HEK293T (cell line): ENCODE data around the gene DLG2.

Experiments used
- ARNT ChIP-seq: fragments of 450-650 bp; IDR thresholded peaks from 2 replicates; pipeline ENCODE4 v1.6.1; 2017; ENCODE audit warnings: mild to moderate bottlenecking
- ELF4 ChIP-seq: fragments of 450-650 bp; IDR thresholded peaks from 2 replicates; pipeline ENCODE4 v1.6.1; 2017; ENCODE audit warnings: antibody characterized with exemption
- FOXA1 ChIP-seq: fragments of 450-650 bp; IDR thresholded peaks from 2 replicates; pipeline ENCODE4 v1.6.1; 2016; ENCODE audit warnings: mild to moderate bottlenecking
- FOXK2 ChIP-seq: fragments of 450-650 bp; IDR thresholded peaks from 2 replicates; pipeline ENCODE4 v1.6.1; 2016; ENCODE audit warnings: mild to moderate bottlenecking
- FOXM1 ChIP-seq: fragments of 450-650 bp; IDR thresholded peaks from 2 replicates; pipeline ENCODE4 v1.6.1; 2017; ENCODE audit warnings: mild to moderate bottlenecking, borderline replicate concordance
- HDGF ChIP-seq: fragments of 450-650 bp; IDR thresholded peaks from 2 replicates; pipeline ENCODE4 v1.6.1; 2017; ENCODE audit warnings: antibody characterized with exemption, borderline replicate concordance
- NFRKB ChIP-seq: fragments of 450-650 bp; IDR thresholded peaks from 2 replicates; pipeline ENCODE4 v1.6.1; 2016; ENCODE audit warnings: mild to moderate bottlenecking, moderate library complexity
- SP1 ChIP-seq: fragments of 450-650 bp; IDR thresholded peaks from 2 replicates; pipeline ENCODE4 v1.6.1; 2017
- SUZ12 ChIP-seq: fragments of 450-650 bp; IDR thresholded peaks from 2 replicates; pipeline ENCODE4 v1.6.1; 2016; ENCODE audit warnings: mild to moderate bottlenecking
- TF ChIP-seq, protein P1 (sequence below): fragments of 450-650 bp; IDR thresholded peaks from 2 replicates; pipeline ENCODE4 v1.6.1; 2016

DNA sequence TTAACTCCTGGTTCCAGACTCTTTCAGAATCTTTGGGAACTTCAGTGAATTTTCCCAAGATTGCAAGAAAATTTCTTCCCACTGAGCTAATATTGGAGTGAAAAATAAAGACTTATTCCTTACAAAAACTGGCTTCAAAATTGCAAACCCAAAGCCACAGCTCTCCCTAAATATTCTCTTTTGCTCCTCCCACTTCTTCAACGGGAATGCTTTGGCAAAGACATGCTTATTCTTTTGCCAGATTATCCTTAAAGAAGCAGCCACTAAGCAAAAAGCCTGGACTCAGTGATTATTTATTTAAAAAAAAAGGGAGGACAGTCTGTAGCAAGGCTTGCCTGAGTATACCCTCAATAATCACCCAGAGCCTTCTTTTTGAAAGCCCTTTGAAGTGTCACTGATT, 1438.6 kb downstream of the DLG2 start:
- TF ChIP-seq FOXM1, result no peak
- TF ChIP-seq ELF4, result no peak
- no peak for TF ChIP-seq HDGF
- TF ChIP-seq SUZ12, result no peak
- TF ChIP-seq, protein P1, sequence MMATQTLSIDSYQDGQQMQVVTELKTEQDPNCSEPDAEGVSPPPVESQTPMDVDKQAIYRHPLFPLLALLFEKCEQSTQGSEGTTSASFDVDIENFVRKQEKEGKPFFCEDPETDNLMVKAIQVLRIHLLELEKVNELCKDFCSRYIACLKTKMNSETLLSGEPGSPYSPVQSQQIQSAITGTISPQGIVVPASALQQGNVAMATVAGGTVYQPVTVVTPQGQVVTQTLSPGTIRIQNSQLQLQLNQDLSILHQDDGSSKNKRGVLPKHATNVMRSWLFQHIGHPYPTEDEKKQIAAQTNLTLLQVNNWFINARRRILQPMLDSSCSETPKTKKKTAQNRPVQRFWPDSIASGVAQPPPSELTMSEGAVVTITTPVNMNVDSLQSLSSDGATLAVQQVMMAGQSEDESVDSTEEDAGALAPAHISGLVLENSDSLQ, result no peak
- TF ChIP-seq ARNT, result no peak
- no peak for TF ChIP-seq FOXA1
- no peak for TF ChIP-seq SP1
- TF ChIP-seq NFRKB, result no peak
- no peak for TF ChIP-seq FOXK2
